Spleen (tissue), 11 donors: ENCODE measurements around the gene SH3TC2. TPM values are rescaled to one million over a fixed set of nuclear protein-coding genes. Genes with fewer than 3 reads are reported as not detected.

Source experiments
- DNase-seq: peaks from one replicate; pipeline ENCODE4 v3.0.0-alpha.2; 2020
- H3K27ac ChIP-seq, 8 donors: fragments of 200-600 bp; sonication (generic) in 7 of 8; 1 replicate in 4 of 8; 2 replicates in 4 of 8; pipeline versions ENCODE4 v1.5.0 to v1.8.0; 2016 to 2021; ENCODE audit warnings: inconsistent platforms in 4 of 8, mild to moderate bottlenecking in 4 of 8, moderate library complexity in 1 of 8
- H3K27me3 ChIP-seq, 7 donors: fragments of 200-600 bp; sonication (generic) in 6 of 7; replicated peaks in 1 of 7; 1 replicate in 4 of 7; 2 replicates in 3 of 7; pipeline versions ENCODE4 v1.5.0 to v1.8.0; 2016 to 2021; ENCODE audit warnings: inconsistent platforms in 3 of 7, mild to moderate bottlenecking in 1 of 7
- H3K36me3 ChIP-seq, 6 donors: fragments of 200-600 bp; sonication (generic) in 5 of 6; 1 replicate in 4 of 6; 2 replicates in 2 of 6; pipeline versions ENCODE4 v1.5.0 to v1.8.0; 2016 to 2021; ENCODE audit warnings: inconsistent platforms in 2 of 6
- H3K4me1 ChIP-seq, 6 donors: fragments of 200-600 bp; sonication (generic) in 5 of 6; 1 replicate in 3 of 6; 2 replicates in 3 of 6; pipeline versions ENCODE4 v1.5.0 to v1.8.0; 2016 to 2021; ENCODE audit warnings: inconsistent platforms in 3 of 6
- H3K4me3 ChIP-seq, 8 donors: fragments of 200-600 bp; sonication (generic) in 7 of 8; 1 replicate in 4 of 8; 2 replicates in 4 of 8; pipeline versions ENCODE4 v1.5.0 to v1.8.0; 2016 to 2021; ENCODE audit warnings: inconsistent platforms in 4 of 8, mild to moderate bottlenecking in 4 of 8, moderate library complexity in 2 of 8
- H3K9me3 ChIP-seq, 8 donors: fragments of 200-600 bp; sonication (generic) in 7 of 8; 1 replicate in 4 of 8; 2 replicates in 4 of 8; pipeline versions ENCODE4 v1.5.0 to v1.8.0; 2016 to 2021; ENCODE audit warnings: inconsistent platforms in 4 of 8
- CTCF ChIP-seq, 11 experiments: fragments of 200-600 bp in 7 of 11; fragments of 450-650 bp in 4 of 11; sonication (generic) in 4 of 11; IDR thresholded peaks in 8 of 11; conservative IDR thresholded peaks in 3 of 11; 1 replicate in 7 of 11; 2 replicates in 4 of 11; pipeline versions ENCODE4 v1.4.0 to v1.8.0; 2016 to 2021; ENCODE audit warnings: antibody characterized with exemption in 11 of 11, inconsistent platforms in 4 of 11, mild to moderate bottlenecking in 1 of 11
- POLR2A ChIP-seq, 3 donors: fragments of 450-650 bp; IDR thresholded peaks; one replicate each; pipeline ENCODE4 v1.5.1; 2017; ENCODE audit warnings: antibody characterized with exemption in 3 of 3, mild to moderate bottlenecking in 1 of 3
- POLR2AphosphoS5 ChIP-seq, 3 donors: sonication (generic); formaldehyde crosslinking; IDR thresholded peaks; one replicate each; pipeline ENCODE4 v1.5.1; 2017; ENCODE audit warnings: antibody characterized with exemption in 3 of 3
- WGBS, 5 donors: extraction: QIAGEN DNeasy Blood & Tissue Kit in 3 of 5; methylation state at CpG; one replicate each; pipeline versions ENCODE4 v1.1.5 to v1.1.7; 2013 to 2018; 5-methylcytosine and 5-hydroxymethylcytosine counted together
- intact Hi-C: fragments of 100-400 bp; cut with DNase I; formaldehyde crosslinking; loops from one replicate; pipeline ENCODE4 v1.15.0; 2023; ENCODE audit warnings: low total_unique reads
- polyA plus RNA-seq, 3 donors: library from polyadenylated mRNA; stranded (reverse); fragments of 200-250 nt; gene quantifications; one replicate each; pipeline ENCODE4 v1.2.1, GENCODE V29; 2013
- total RNA-seq, 7 donors: library from RNA; depleted of rRNA in 3 of 7; stranded (reverse); fragments of >200 nt in 3 of 7; fragmentation: NEBNext Ultra II Directional in 4 of 7; extraction: Animal tissue kit (Norgen Biotek cat#: 25700) in 4 of 7; gene quantifications; one replicate each; pipeline versions ENCODE4 v1.1.0 to v1.2.1, GENCODE V29; 2016 to 2021
- donor health status: healthy with polysubstance abuse.
- donor health status: DM: no; HTN: no; CAD: no; lungs with moderate emphysema.
- donor health status: DM: no; HTN: no; CAD: no.
- donor health status: Bipolar disorder and iron deficiency.
- donor health status: healthy.
- donor health status: DM: no; HTN: no; CAD: no.
- donor health status: DM: yes; HTN: yes; CAD: no.

SH3TC2 gene
- total and polyA plus RNA-seq, 10 donors, result 0.02 to 2.8 (median 1.4) TPM

DNA sequence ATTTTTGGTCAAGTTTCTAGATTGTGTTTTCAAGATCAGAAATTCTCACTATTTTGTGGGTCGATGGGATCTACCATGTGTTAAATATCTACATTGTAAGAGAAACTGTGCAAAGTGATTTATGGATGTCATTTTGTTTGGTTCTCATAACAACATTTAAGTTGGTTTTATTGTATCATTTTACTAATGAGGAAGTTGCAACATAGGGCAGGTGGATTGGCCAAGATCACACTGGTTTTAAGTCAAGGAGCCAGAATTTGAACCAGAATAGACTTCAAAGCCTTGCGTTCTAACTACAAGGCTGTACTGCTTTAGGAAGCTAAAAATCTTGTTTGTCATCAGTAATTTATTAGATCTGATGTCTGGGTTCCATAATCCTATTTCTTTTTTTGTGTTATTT, 23.4 kb downstream of the SH3TC2 start:
- WGBS, 5 donors, result 43 to 64% (median 49%) methylated on average over 2 of the region's 2 CpGs
- no peaks in the 10 kb centered on the region for H3K9me3 ChIP-seq
- DNase-seq, result no peak
- no peak overlapping the region for H3K4me3 ChIP-seq
- no peak for TF ChIP-seq POLR2AphosphoS5 (IDR thresholded peaks at IDR 0.05)
- no peak for TF ChIP-seq POLR2A (IDR thresholded peaks at IDR 0.05)
- TF ChIP-seq CTCF (IDR thresholded peaks at IDR 0.05 in 8 of 11, conservative IDR thresholded peaks at IDR 0.05 in 3 of 11), result no peak
- no peaks in the 10 kb centered on the region for H3K36me3 ChIP-seq
- H3K27ac ChIP-seq, result peak overlapping the region in 2 of 8 donors; percentile 20 to 46
- H3K4me1 ChIP-seq, result peaks cover 0 to 43% (median 17%) of the 10 kb centered on the region in 6 donors
- intact Hi-C loops, result loop anchor here (5.0 kb wide), 2 partner anchors 307 to 597 kb away; no protein-coding TSS in a partner anchor
- peaks cover 0 to 6% (median 0%) of the 10 kb centered on the region in 7 donors for H3K27me3 ChIP-seq

GRCh38 chr5:149038336-149039080, 24.4 kb downstream of the SH3TC2 start:
- WGBS, 5 donors, result 77 to 84% (median 78%) methylated on average over 6 of the region's 6 CpGs
- no peaks in the 10 kb centered on the region for H3K36me3 ChIP-seq
- H3K27ac ChIP-seq, result peak overlapping the region in 1 of 8 donors; percentile 46
- no peak for TF ChIP-seq CTCF (IDR thresholded peaks at IDR 0.05 in 8 of 11, conservative IDR thresholded peaks at IDR 0.05 in 3 of 11)
- TF ChIP-seq POLR2A (IDR thresholded peaks at IDR 0.05), result no peak
- no peak for TF ChIP-seq POLR2AphosphoS5 (IDR thresholded peaks at IDR 0.05)
- no peak overlapping the region for H3K4me3 ChIP-seq
- intact Hi-C loops, result loop anchor here (5.0 kb wide), 2 partner anchors 306 to 596 kb away; no protein-coding TSS in a partner anchor
- H3K4me1 ChIP-seq, result peaks cover 0 to 43% (median 17%) of the 10 kb centered on the region in 6 donors
- H3K27me3 ChIP-seq, result peaks cover 0 to 6% (median 0%) of the 10 kb centered on the region in 7 donors
- no peak for DNase-seq
- no peaks in the 10 kb centered on the region for H3K9me3 ChIP-seq

DNA sequence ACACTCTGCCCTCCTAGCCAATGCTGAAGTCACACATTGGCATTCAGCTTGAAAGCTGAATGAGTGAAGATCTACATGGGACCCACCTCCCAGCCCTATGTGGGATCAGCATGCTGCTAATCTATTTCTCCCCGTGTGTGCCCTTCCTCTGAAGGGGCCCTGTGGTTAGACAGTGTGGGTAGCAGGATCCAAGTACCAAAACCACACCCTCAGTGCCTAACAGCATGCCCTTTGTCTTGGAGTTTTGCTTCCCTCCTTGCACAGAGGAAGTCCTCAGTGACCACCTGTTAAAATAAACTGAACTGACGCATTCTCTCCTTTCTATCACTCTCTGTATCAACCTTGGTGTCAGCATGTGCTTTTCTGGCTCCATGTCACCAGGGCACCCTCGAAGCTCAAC, 25.0 kb downstream of the SH3TC2 start:
- intact Hi-C loops, result loop anchor here (5.0 kb wide), 2 partner anchors 306 to 596 kb away; no protein-coding TSS in a partner anchor
- WGBS, 5 donors, result 22 to 52% (median 29%) methylated on average over 3 of the region's 3 CpGs

More for the DNA sequence above, 25.0 kb downstream of the SH3TC2 start:
- DNase-seq, result no peak
- Histone ChIP-seq H3K4me1 (peaks cover 0 to 43% (median 17%) of the 10 kb centered on the region in 6 donors), H3K27me3 (peaks cover 0 to 6% (median 0%) of the 10 kb centered on the region in 7 donors), H3K36me3 (no peaks in the 10 kb centered on the region), H3K4me3 (no peak overlapping the region), H3K27ac (peak overlapping the region in 1 of 8 donors; percentile 26), H3K9me3 (no peaks in the 10 kb centered on the region)
- no peak for TF ChIP-seq POLR2A (IDR thresholded peaks at IDR 0.05)
- no peak for TF ChIP-seq CTCF (IDR thresholded peaks at IDR 0.05 in 8 of 11, conservative IDR thresholded peaks at IDR 0.05 in 3 of 11)
- TF ChIP-seq POLR2AphosphoS5 (IDR thresholded peaks at IDR 0.05), result no peak
